ENCODE measurements around the gene AHCYL2.

AHCYL2 gene

GRCh38 chr7:129285111-129285510 lies 60.3 kb downstream of the AHCYL2 start:
- TF ChIP-seq GATA2 (IDR thresholded peaks at IDR 0.05; ENCODE audit: low read depth, low read length) (no peak), GATA3 (IDR thresholded peaks at IDR 0.05; ENCODE audit: low read depth, low read length) (no peak)

GRCh38 chr7:129292861-129293260 lies 68.0 kb downstream of the AHCYL2 start:
- TF ChIP-seq GATA2 (IDR thresholded peaks at IDR 0.05; ENCODE audit: low read depth, low read length) (no peak), GATA3 (IDR thresholded peaks at IDR 0.05; ENCODE audit: low read depth, low read length) (no peak)

GRCh38 chr7:129295015-129295423 lies 70.2 kb downstream of the AHCYL2 start:
- no peak for TF ChIP-seq GATA3 (IDR thresholded peaks at IDR 0.05; ENCODE audit: low read depth, low read length)
- TF ChIP-seq GATA2 (IDR thresholded peaks at IDR 0.05; ENCODE audit: low read depth, low read length), result no peak

- TF ChIP-seq GATA3 (IDR thresholded peaks at IDR 0.05; ENCODE audit: low read depth, low read length) (no peak), GATA2 (IDR thresholded peaks at IDR 0.05; ENCODE audit: low read depth, low read length) (no peak)
Observed at GRCh38 chr7:129298268-129298893, 73.6 kb downstream of the AHCYL2 start.

DNA sequence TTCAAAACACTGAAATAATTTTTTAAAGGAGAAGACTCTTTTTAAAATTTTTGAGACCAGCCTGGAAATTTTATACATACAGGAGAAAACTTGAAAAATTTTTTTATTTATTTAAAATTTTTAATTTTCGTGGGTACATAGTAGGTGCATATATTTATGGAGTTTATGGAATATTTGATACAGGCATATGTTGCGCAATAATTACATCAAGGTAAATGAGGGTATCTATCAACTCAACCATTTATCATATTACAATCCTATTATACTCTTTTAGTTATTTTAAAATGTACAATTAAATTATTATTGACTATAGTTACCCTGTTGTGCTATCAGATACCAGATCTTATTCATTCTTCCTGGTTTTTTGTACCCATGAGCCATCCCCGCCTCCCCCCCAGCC lies 75.1 kb downstream of the AHCYL2 start:
- no peak for TF ChIP-seq GATA2 (IDR thresholded peaks at IDR 0.05; ENCODE audit: low read depth, low read length)
- no peak for TF ChIP-seq GATA3 (IDR thresholded peaks at IDR 0.05; ENCODE audit: low read depth, low read length)

GRCh38 chr7:129307592-129307991 lies 82.8 kb downstream of the AHCYL2 start:
- TF ChIP-seq GATA2 (IDR thresholded peaks at IDR 0.05; ENCODE audit: low read depth, low read length) (no peak), GATA3 (IDR thresholded peaks at IDR 0.05; ENCODE audit: low read depth, low read length) (no peak)

DNA sequence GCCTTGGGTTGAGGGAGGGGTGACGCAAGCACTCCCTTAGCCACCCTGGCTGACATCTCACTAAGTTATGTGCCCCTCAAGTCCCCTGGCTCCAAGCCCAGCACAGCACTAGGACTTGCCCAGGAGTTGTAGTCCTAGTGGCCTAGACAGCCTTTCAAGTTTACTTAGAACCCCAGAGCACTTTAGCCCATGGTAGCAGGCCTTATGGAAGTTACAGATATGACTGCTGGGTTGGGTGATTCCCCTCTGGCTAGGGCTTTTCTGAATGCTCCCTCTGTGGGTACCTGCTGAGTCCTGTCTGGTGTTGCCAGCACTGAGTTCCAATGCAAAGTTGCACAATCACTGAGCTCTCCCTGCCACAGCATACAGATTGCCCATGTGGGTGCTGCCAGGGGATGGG lies 83.2 kb downstream of the AHCYL2 start:
- TF ChIP-seq GATA3 (IDR thresholded peaks at IDR 0.05; ENCODE audit: low read depth, low read length), result no peak
- TF ChIP-seq GATA2 (IDR thresholded peaks at IDR 0.05; ENCODE audit: low read depth, low read length), result no peak

GRCh38 chr7:129311429-129311828 lies 86.6 kb downstream of the AHCYL2 start:
- TF ChIP-seq GATA3 (IDR thresholded peaks at IDR 0.05; ENCODE audit: low read depth, low read length) (no peak), GATA2 (IDR thresholded peaks at IDR 0.05; ENCODE audit: low read depth, low read length) (no peak)

DNA sequence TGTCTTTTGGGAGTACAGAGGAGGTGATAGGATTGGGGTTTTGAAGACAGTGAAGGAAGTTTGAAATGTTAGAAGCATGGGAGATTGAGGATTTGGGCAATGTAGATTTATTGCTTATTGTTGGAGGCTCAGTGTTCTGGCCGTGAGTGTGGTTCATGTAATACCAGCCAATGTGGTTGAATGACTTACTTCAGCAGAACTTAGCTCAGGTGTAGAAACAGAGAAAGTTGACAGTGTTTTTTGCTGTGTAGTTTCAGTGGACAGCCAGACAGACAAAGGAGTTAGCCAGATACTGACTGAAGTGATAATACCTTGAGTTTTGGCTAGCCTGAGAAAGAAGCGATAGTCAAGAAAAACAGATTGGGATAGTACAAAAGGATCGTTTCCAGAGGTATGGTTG lies 88.5 kb downstream of the AHCYL2 start:
- no peak for TF ChIP-seq GATA3 (IDR thresholded peaks at IDR 0.05; ENCODE audit: low read depth, low read length)
- TF ChIP-seq GATA2 (IDR thresholded peaks at IDR 0.05; ENCODE audit: low read depth, low read length), result no peak

DNA sequence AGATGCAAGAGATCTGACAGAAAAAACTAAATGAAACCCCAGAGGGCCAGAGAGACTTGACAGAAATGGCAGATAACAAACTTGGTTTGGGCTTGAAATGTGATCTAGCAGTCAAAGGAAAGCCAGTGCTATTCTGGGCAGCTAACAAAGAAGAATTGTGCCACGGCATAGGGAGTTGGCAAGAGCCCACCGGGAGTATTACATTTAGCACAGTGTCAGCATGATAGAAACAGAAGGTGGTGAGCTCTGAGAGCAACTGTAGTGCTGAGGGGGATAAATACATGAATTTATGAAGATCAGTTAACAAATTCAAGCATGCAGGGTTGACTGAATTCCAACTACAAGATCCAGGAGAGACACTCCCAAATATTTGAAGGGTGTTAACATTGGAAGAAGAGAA lies 91.1 kb downstream of the AHCYL2 start:
- TF ChIP-seq GATA2 (IDR thresholded peaks at IDR 0.05; ENCODE audit: low read depth, low read length), result no peak
- no peak for TF ChIP-seq GATA3 (IDR thresholded peaks at IDR 0.05; ENCODE audit: low read depth, low read length)

GRCh38 chr7:129317450-129317849 lies 92.6 kb downstream of the AHCYL2 start:
- TF ChIP-seq GATA2 (IDR thresholded peaks at IDR 0.05; ENCODE audit: low read depth, low read length) (no peak), GATA3 (IDR thresholded peaks at IDR 0.05; ENCODE audit: low read depth, low read length) (no peak)

DNA sequence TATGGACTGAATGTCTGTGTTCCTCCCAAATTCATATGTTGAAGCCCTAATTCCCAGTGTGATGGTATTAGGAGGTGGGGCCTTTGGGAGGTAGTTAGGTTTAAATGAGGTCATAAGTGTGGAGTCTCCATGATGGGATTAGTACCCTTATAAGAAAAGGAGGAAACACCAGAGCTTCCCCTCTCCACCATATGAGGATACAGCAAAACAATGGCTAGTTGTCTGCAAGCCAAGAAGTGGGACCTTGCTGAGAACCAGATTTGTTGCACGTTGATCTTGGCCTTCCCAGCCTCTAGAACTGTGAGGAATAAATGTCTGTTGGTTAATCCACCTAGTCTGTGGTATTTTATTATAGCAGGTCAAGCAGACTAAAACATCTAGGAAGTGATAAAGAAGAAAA lies 102.2 kb downstream of the AHCYL2 start:
- TF ChIP-seq GATA3 (IDR thresholded peaks at IDR 0.05; ENCODE audit: low read depth, low read length), result no peak
- TF ChIP-seq GATA2 (IDR thresholded peaks at IDR 0.05; ENCODE audit: low read depth, low read length), result no peak

DNA sequence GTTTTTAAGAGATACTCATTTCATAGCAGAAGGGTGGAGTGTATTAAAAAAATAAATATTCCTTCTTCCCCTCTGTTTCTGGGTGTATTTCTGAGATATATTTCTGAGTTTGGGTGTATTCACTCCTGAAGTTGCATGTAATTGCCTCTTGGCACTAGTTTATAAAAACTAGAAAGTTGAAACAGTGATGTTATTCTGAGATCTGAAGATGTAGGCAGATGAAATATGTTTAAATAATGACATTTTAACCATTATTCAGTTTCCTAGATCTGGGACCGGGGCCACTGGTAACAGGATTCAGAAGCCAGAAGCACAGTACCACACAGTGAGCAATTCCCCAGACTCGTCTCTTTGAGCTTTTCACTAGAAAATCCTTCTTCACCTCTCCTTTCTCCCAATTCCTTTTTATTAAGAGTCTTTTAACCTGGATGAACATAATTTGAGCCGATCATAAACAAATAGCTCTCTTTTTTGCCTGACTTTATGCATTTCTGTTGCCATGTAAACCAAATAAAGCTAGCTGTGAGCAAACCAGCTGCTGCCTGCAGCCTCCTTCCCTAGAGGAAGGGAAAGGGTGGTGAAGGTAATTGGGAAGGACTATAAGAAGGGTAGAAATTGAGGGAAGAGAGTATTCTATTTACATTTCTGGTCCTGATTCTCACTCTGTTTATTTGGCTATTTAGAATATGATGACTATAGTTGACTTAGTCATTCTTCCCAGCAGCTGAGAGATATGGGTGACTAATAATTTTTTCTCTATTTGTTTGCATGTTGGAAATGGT lies 107.6 kb downstream of the AHCYL2 start:
- no peak for TF ChIP-seq GATA2 (IDR thresholded peaks at IDR 0.05; ENCODE audit: low read depth, low read length)
- TF ChIP-seq GATA3 (IDR thresholded peaks at IDR 0.05; ENCODE audit: low read depth, low read length), result no peak

DNA sequence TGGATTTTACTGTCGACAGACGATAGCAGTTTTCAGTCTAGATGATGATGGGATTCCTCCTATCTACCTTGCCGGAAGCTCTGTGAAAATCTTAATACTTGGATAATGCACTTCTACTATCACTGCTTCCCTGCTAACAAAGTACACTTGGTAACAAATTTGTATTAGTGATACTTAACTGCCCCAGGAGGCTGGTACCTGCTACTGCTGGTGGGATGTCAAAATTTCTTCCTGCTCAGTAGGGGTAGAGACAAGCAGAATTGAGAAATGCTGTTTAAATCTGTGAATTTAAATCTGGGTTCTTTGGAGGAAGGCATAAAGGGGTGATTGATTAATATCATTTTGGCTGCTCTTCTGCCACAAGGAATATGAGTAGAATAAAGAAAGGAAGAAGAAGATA lies 109.6 kb downstream of the AHCYL2 start:
- TF ChIP-seq GATA3 (IDR thresholded peaks at IDR 0.05; ENCODE audit: low read depth, low read length) (no peak), GATA2 (IDR thresholded peaks at IDR 0.05; ENCODE audit: low read depth, low read length) (no peak)

GRCh38 chr7:129338450-129338849 lies 113.6 kb downstream of the AHCYL2 start:
- TF ChIP-seq GATA2 (IDR thresholded peaks at IDR 0.05; ENCODE audit: low read depth, low read length) (no peak; the same call in 1 of the 2 replicates), GATA3 (IDR thresholded peaks at IDR 0.05; ENCODE audit: low read depth, low read length) (no peak)
